NCI-H510A treated with DMSO at 0.1 percent for 48 hours (cell line): ENCODE results near the gene SMIM5.

Experiments used
- DNase-seq: peaks from one replicate; lab custom pipeline; 2025; lab: John Stamatoyannopoulos, UW

SMIM5 gene

DNA sequence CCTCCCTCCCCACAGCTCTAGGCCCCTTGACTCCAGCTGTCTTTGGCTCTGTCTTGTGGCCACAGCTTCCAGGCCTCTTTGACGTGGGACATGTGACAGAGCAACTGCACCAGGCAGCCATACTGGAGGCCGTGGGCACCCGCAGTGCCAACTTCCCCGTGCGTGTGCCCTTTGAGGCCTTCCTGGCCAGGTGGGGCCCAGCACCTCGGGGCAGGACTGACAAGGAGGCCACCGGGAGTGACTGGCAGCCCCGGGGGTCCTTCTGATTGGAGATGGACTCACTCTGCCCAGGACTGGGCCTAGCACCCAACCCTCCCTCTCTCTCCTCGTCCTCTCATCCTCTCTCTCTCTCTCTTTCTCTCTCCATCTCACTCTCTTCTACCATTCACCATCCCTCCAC lies 30.1 kb upstream of the SMIM5 start:
- DNase-seq = no peak

DNA sequence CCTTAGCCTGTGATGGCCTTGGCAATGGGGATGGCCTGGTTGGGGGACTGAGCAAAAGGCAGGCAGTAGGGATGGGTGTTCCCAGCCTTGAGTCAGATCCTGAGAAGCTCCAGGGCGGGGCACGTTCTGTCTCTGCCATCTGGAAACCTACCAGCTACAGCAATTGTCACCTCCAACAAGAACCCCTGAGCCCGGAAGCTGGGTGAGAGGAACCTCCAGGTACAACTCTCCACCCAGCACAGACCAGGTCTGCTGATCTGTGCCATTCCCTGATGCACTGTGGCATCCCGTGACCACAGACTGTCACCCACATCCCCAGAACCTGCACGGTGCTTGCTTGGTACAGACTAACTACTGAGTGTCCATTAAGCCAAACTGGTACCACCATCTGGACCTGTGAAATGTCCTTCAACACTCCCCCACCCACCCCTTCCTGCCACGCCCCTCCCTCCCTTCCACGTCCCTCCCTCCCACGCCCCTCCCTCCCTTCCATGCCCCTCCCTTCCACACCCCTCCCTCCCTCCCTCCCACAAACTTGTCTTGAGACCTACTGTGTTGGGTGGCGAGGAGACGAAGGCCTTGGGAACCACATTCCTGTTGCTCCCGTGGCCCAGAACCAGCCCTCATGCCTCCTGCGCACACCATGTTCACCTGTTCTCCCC lies 29.1 kb upstream of the SMIM5 start:
- no peak for DNase-seq

DNA sequence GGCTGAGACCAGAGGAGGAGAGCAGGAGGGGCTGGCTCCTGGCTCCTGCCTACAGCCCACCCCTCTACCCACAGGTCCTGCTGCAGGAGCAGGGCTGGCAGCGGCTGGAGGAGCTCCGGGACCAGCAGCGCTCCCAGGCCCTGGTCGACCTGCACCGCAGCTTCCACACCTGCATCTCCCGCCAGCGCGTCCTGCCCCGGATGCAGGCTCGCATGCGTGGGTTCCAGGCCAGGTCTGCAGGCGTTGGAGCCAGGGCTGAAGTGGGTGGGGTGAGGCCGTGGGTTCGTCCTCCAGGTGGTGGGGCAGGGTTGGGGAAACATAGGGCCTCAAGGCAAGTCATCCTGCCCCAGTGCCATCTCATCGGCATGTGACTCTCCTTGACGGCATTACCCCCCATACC lies 27.4 kb upstream of the SMIM5 start:
- DNase-seq = no peak

DNA sequence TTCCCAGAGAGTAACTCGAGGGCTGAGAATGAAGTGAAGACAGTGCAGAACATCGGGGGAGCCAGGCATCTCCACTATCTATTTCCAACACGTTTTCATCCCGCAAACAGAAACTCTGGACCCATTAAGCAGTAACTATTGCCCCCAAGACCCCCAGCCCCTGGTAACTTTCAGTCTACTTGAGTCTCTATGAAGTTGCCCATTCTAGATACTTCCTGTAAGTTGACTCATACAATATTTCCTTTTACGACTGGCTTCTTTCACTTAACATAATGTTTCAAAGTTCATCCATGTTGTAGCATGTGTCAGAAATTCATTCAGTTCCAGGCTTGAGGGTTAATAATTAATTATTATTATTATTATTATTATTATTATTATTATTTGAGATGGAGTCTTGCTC lies 26.1 kb upstream of the SMIM5 start:
- no peak for DNase-seq

DNA sequence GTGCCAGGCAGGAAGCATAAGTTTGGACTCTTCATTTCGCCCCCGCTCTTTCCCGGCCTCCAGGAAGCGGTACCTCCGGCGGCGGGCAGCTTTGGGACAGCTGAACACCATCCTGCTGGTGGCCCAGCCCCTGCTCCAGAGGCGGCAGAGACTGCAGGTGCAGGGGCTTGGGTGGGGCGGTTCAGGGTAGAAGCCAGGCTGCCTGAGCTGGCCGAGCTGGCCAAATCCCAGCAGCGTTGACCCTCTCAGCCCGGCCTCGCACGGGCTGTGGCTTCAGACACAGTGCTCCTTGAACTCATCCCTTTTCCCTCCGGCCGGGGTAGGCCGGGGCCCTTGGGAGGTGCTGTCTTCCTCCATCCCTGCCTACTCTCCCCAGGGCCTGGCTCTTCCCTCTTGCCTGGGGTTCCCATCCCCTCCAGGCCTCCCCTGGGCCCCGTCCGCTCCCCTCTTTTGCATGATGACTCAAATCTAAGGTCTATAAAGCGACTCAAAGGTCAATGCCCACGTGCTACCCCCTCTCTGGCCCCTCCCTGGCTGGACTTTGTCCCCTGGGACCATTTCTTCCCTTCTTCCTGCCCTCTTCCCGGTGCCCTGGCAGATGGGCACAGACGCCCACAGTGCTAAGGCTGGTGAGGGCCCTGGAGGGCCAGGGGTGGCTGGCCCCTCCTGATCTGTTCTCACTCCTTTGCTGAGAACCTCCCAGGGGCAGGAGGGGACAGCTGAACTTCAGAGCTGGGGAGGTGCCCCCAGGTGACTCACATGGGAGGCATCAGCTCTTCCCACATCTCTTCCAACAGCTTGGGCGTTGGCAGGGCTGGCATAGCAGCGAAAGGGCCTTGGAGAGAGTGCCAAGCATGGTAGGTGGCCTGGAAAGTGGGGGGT lies 22.9 kb upstream of the SMIM5 start:
- no peak for DNase-seq

DNA sequence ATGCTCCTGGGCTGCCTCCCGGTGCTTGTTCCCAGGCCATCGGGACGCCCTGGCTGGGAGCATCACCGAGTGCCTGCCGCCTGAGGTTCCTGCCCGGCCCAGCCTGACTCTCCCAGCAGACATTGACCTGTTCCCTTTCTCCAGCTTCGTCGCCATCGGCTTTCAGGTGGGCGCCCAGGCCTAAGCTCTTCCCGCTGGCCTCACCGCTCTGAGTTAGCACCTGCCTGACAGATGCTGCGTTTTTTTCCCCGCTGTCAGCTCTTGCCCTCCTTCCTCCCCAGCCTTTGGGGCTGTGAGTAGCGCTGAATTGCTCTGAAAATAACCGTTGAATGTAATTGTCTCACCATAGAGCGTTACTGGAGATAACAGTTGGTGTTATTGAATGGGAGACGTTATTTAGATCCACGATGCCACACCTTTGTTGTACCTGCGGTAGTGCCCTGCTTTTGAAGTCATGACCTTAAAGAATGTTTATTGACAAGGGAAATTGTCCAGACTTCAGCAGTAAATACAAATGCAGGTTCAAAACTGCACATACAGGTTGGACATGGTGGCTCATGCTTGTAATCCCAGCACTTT lies 21.3 kb upstream of the SMIM5 start:
- DNase-seq = no peak

DNA sequence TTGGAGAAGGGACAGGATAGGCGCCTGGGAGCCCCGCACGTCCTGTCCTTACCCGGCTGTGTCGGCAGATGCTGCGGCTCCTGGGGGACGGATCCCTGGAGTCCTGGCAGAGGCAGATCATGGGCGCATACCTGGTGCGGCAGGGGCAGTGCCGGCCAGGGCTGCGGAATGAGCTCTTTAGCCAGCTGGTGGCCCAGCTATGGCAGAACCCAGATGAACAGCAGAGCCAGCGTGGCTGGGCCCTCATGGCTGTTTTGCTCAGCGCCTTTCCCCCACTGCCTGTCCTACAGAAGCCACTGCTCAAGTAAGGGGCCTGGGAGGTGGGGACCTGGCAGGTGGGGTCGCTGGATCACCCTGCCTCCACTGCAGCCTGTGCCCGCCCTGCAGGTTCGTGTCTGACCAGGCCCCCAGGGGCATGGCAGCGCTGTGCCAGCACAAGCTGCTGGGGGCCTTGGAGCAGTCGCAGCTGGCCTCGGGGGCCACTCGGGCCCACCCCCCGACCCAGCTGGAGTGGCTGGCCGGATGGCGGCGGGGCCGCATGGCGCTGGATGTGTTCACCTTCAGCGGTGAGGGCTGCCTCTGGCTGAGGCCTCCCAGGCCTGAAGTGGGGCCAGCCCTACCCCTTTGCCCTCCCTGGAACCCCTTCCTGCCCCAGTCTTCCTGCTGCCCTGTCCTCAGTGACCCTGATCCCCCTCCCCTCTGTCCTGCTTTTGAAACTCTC lies 20.2 kb upstream of the SMIM5 start:
- DNase-seq = no peak

DNA sequence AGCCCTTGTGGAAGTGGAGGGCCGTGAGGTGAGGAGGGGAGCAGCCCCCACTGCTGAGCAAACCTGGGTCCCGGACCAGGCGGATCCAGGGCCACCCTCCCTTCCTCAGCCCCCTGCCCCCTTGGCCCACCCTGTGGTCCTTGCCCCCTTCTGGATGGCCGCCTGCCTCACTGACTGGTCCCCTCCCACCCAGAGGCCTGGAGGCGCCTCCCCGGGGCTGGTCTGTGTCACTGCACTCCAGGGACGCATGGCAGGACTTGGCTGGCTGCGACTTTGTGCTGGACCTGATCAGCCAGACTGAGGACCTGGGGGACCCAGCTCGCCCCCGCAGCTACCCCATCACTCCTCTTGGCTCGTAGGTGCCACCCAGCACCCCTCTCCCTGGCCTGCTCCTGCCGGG lies 19.2 kb upstream of the SMIM5 start:
- no peak for DNase-seq

DNA sequence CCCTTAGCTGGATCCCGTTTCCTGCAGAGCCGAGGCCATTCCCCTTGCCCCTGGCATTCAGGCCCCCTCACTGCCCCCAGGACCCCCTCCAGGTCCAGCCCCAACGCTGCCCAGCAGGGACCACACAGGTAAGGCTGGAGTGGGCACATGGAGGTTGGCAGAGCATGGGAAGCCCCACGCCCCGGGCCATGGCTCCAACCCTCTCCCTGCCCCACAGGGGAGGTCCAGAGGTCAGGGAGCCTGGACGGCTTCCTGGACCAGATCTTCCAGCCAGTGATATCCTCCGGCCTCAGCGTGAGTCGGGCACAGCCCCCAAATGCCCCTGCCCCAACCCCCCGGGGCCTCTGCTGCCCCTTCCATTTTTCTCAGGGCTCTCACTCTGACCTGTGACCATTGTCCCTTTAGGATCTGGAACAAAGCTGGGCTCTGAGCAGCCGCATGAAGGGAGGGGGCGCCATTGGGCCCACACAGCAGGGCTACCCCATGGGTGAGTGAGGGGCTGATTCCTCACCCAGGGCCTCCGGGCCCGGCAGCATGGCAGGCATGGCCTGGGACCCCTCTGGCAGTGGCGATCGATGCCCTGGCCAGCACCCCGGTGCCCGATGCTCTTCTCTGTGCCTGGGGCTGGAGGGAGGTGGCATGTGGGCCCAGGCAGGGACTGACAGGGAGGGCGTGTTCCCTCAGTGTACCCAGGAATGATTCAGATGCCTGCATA lies 18.5 kb upstream of the SMIM5 start:
- DNase-seq = no peak

DNA sequence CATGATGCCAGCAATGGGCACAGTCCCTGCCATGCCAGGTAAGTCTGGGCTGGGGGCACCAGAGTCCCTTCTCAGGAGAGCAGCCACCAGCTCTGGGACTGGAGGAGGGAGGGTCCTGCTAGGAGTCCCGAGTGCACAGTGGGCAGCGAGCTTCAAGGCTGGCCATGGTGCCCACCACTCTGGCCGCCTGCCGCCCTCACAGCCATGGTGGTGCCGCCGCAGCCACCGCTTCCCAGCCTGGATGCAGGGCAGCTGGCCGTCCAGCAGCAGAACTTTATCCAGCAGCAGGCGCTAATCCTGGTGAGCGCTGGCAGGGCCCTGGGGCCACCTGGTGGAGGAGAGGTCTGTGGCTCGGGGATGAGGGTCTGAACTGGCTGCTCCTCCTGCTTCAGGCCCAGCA lies 17.9 kb upstream of the SMIM5 start:
- no peak for DNase-seq

DNA sequence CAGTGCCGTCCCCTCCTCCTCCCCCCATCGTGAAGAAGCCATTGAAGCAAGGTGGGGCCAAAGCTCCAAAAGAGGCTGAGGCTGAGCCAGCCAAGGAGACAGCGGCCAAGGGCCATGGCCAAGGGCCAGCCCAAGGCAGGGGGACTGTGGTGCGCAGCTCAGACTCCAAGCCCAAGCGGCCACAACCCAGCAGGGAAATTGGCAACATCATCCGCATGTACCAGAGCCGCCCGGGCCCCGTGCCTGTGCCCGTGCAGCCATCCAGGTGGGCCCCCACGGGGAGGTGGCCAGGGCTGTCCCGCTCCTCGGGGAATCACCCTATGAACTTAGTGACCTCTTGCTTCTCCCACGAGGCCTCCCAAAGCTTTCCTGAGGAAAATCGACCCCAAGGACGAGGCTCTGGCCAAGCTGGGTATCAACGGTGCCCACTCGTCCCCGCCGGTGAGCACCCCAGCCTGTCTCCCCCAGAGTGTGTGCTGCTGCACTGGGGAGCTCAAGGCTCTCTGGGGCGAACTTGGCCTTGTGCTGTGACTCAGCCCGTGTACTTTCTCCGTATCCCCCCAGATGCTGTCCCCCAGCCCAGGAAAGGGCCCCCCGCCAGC lies 16.6 kb upstream of the SMIM5 start:
- DNase-seq = no peak

DNA sequence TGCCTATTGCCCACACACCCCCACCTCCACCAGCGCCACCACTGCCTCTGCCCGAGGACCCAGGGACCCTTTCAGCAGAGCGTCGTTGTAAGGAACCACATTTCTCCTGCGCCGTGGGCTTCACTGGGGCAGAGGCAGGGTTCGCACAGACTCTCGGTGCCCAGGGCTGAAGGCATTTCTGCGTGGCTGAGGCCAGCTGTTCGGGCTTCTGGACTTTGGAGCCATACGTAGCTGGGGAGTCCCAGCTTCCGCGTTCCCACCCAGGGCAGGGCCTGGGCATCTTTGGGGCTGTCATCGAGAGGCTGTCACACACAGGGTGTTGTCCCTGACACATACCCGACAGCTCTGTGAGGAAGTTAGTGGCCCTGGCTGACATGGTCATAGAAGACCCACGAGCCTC lies 16.0 kb upstream of the SMIM5 start:
- no peak for DNase-seq

DNA sequence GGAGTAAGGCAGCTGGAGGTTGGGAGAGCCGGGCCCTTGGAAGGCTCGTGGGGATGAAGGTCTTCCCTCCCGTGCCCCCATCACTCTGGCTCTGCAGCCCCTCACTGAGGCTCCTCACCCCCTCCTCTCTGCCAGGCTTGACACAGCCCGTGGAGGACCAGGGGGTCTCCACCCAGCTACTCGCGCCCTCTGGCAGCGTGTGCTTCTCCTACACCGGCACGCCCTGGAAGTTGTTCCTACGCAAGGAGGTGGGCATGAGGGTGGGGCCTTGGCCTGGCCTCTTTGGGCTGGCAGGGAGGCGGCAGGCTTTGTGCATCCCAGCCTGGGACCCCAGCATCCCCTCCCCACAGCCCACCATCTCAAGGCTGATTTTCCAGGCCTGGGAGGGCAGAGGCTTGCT lies 15.6 kb upstream of the SMIM5 start:
- no peak for DNase-seq

DNA sequence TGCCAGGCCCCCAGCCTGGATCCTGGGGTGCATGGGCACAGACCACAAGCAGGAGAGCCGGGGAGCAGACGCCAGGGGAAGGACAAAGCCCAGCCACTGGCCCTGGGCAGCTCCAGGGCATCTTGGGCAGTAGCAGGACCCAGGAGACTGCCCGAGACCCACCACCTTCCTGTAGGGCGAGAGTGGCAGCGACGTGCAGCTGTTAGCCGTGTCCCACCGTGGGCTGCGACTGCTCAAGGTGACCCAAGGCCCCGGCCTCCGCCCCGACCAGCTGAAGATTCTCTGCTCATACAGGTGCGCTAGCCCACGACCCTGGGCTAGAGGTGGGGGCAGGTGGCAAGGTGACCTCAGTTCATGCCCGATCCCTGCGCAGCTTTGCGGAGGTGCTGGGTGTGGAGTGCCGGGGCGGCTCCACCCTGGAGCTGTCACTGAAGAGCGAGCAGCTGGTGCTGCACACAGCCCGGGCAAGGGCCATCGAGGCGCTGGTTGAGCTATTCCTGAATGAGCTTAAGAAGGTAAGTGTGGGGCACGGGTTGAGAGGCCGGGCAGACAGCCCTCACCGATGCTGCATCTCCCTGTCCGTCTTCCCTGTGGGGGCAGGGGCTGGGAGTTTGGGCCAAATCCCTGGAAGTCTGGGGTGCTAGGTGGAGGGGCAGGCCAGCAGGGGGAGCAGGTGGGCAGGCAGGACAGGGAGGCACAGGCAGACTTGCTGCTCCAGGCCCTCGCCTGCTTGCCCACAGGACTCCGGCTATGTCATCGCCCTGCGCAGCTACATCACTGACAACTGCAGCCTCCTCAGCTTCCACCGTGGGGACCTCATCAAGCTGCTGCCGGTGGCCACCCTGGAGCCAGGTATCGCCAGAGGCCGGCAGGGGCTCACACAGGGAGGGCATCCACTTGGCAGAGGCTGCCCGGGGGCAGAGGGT lies 13.5 kb upstream of the SMIM5 start:
- DNase-seq = peak; percentile 28

DNA sequence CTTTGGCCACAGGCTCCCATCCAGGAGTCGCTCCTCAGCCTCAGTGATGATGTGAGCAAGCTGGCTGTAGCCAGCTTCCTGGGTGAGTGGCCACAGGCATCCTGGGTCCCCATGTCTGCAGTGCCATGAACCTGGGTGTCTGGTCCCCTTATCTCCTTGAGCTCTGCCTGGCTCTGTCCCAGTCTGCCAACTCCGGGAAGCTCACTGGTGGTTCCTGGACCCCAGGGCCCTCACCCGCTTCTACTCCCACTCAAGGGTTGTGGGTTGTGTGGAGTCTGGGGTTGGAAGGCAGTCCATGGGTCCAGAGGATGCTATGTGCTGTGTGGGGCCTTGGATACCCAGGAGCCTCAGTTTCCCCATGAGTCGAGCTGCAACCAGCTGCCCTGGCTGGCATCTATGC lies 11.7 kb upstream of the SMIM5 start:
- no peak for DNase-seq

DNA sequence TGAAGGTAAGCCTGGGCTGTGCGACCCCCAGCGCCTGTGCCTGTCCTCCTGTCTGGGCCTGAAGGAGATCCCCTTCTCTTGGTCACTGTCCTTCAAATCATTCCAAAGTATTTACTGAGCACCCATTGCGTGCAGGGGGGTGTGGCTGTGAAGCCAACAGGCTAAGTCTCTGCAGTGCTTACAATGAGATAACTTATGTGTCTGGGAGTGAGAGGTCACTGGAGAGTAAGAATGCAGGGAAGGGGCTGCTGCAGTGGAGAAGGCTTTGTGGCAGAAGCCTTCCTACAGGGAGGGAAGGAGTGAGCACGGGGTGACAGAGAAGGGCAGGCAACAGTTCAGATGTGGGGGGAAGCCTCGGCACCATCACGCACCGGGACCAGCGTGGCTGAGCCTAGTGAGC lies 11.2 kb upstream of the SMIM5 start:
- no peak for DNase-seq

DNA sequence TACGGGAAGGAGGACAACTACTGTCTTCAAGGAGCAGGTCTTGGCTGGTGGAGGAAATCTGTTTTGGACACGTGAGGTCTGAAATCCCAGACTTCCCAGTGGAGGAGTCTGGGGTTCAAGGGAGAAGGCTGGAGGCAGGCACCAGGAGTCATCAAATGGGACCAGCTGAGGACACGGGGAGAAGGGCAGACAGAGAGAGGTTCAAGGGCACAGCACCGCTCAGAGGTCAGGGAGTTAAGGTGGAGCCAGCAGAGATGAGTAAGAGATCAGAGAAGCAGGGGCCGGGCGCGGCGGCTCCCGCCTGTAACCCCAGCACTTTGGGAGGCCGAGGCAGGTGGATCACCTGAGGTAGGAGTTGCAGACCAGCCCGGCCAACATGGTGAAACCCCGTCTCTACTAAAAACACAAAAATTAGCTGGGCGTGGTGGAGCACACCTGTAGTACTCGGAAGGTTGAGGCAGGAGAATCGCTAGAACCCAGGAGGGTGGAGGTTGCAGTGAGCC lies 10.4 kb upstream of the SMIM5 start:
- DNase-seq = no peak

DNA sequence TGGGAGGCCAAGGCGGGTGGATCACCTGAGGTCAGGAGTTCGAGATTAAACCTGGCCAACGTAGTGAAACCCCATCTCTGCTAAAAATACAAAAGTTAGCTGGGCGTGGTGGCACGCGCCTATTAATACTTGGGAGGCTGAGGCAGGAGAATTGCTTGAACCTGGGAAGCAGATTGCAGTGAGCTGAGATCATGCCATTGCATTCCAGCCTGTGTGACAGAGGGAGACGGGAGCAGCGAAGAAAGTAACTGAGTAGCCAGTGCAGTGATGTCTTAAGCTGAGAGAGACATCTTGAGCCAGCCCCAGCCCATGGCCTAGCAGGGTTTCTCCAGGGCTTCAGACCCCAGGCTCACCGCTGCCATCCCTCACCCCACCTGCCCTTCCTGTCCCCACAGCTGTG lies 9.8 kb upstream of the SMIM5 start:
- DNase-seq = no peak

DNA sequence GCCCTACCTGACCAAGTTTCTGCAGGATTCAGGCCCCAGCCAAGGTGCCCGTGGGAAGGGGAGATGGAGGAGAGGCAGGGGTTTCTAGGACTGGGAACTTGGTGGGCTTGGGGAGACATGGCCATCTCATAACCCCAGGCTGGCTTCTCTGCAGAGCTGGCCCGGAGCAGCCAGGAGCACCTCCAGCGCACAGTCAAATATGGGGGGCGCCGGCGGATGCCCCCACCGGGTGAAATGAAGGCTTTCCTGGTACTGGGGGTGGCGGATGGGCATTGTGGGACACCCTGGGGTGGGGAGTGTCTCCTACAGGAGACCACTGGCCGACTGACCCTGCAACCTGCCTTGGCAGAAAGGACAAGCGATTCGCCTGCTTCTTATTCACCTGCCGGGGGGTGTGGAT lies 9.2 kb upstream of the SMIM5 start:
- DNase-seq = no peak

DNA sequence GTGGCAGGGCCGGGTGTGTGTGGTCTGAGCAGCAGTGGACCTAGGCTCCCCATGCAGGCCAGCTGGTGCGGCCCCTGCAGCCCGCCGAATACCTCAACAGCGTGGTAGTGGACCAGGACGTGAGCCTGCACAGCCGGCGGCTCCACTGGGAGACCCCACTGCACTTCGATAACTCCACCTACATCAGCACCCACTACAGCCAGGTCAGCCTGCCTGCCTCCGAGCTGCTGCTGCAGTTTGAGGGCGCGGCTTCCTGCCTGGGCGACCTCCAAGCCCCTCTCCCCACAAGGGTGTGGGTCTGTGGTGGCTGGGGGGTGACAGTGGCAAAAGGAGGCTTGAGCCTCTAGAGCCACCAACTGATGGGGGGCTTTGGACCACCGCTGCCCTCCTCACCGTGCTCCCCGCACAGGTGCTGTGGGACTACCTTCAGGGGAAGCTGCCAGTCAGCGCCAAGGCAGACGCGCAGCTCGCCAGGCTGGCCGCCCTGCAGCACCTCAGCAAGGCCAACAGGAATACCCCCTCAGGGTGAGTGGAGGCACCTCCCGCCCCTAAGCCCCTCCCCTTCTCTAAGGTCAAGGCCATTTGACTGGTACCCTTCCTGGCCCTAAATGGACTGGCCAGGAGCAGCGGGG lies 8.4 kb upstream of the SMIM5 start:
- no peak for DNase-seq
